ENCODE data around the gene HES1. TPM values are rescaled to one million over a fixed set of nuclear protein-coding genes. Genes with fewer than 3 reads are reported as not detected.

HES1 gene
- total and polyA plus RNA-seq, 8 donors = 4.7 to 101 (median 42.2) TPM

- H3K4me1 ChIP-seq = peaks cover 36 to 78% (median 74%) of the 10 kb centered on the region in 4 donors
- intact Hi-C loops (cut with DNase I; ENCODE audit: low total_unique reads) = loop anchor here (5.0 kb wide), 1 partner anchor 350 kb away; no protein-coding TSS in a partner anchor
- 0 to 1% (median 0%) methylated on average over 34 of the region's 34 CpGs for WGBS, 5 donors
Observed at GRCh38 chr3:194137008-194137505, 1.1 kb downstream of the HES1 start.

GRCh38 chr3:194137506-194138474, 1.8 kb downstream of the HES1 start:
- peak; percentile 77 to 84 for DNase-seq
- peak overlapping the region; percentile 62 to 72 (median 69) for H3K4me3 ChIP-seq
- TF ChIP-seq EP300 (IDR thresholded peaks at IDR 0.05) = no peak
- no peak for TF ChIP-seq POLR2A (IDR thresholded peaks at IDR 0.05)
- TF ChIP-seq POLR2AphosphoS5 (IDR thresholded peaks at IDR 0.05) = peak in 2 of 3 donors; percentile 53 to 70
- TF ChIP-seq CTCF (IDR thresholded peaks at IDR 0.05) = peak in 4 of 7 experiments; percentile 12 to 67 (median 28)
- peaks cover 42 to 79% (median 76%) of the 10 kb centered on the region in 4 donors for H3K4me1 ChIP-seq
- intact Hi-C loops (cut with DNase I; ENCODE audit: low total_unique reads) = loop anchor here (5.0 kb wide), 1 partner anchor 350 kb away; no protein-coding TSS in a partner anchor
- peaks cover 0 to 29% (median 0%) of the 10 kb centered on the region in 3 donors for H3K27me3 ChIP-seq
- no peaks in the 10 kb centered on the region for H3K36me3 ChIP-seq
- peak overlapping the region; percentile 90 to 99 (median 98) for H3K27ac ChIP-seq
- 3 to 7% (median 5%) methylated on average over 31 to 69 of the region's 69 CpGs for WGBS, 5 donors
- H3K9me3 ChIP-seq = no peaks in the 10 kb centered on the region

More at GRCh38 chr3:194137008-194137505, 1.1 kb downstream of the HES1 start:
- DNase-seq = peak; percentile 46 to 79
- Histone ChIP-seq H3K27ac (peak overlapping the region; percentile 90 to 99 (median 98)), H3K27me3 (peaks cover 0 to 29% (median 0%) of the 10 kb centered on the region in 3 donors), H3K36me3 (no peaks in the 10 kb centered on the region), H3K9me3 (no peaks in the 10 kb centered on the region), H3K4me3 (peak overlapping the region; percentile 62 to 72 (median 69))
- TF ChIP-seq POLR2AphosphoS5 (IDR thresholded peaks at IDR 0.05) (peak; percentile 34 to 47 (median 36)), EP300 (IDR thresholded peaks at IDR 0.05) (no peak)

GRCh38 chr3:194138732-194139070, 2.8 kb downstream of the HES1 start:
- 24 to 36% (median 28%) methylated on average over 4 of the region's 4 CpGs for WGBS, 5 donors
- intact Hi-C loops (cut with DNase I; ENCODE audit: low total_unique reads) = loop anchor here (5.0 kb wide), 1 partner anchor 351 kb away; no protein-coding TSS in a partner anchor
- Histone ChIP-seq H3K36me3 (no peaks in the 10 kb centered on the region), H3K9me3 (no peaks in the 10 kb centered on the region), H3K27ac (peak overlapping the region; percentile 85 to 99 (median 98)), H3K4me3 (peak overlapping the region; percentile 62 to 72 (median 69)), H3K27me3 (peaks cover 0 to 29% (median 0%) of the 10 kb centered on the region in 3 donors), H3K4me1 (peaks cover 35 to 73% (median 70%) of the 10 kb centered on the region in 4 donors)
- DNase-seq = peak in 1 of 2 donors; percentile 55
- TF ChIP-seq EP300 (IDR thresholded peaks at IDR 0.05) (no peak), POLR2A (IDR thresholded peaks at IDR 0.05) (no peak), POLR2AphosphoS5 (IDR thresholded peaks at IDR 0.05) (no peak), CTCF (IDR thresholded peaks at IDR 0.05) (no peak)

GRCh38 chr3:194139071-194139813, 3.3 kb downstream of the HES1 start:
- peak in 1 of 2 donors; percentile 78 for DNase-seq
- Histone ChIP-seq H3K27ac (peak overlapping the region; percentile 85 to 99 (median 98)), H3K27me3 (peaks cover 0 to 29% (median 0%) of the 10 kb centered on the region in 3 donors), H3K4me3 (peak overlapping the region in 3 of 4 donors; percentile 62 to 69 (median 69)), H3K4me1 (peaks cover 33 to 75% (median 69%) of the 10 kb centered on the region in 4 donors), H3K9me3 (no peaks in the 10 kb centered on the region), H3K36me3 (no peaks in the 10 kb centered on the region)
- WGBS, 5 donors = 9 to 15% (median 15%) methylated on average over 20 to 21 of the region's 21 CpGs
- TF ChIP-seq POLR2AphosphoS5 (IDR thresholded peaks at IDR 0.05) (peak in 1 of 3 donors; percentile 8), CTCF (IDR thresholded peaks at IDR 0.05) (no peak), POLR2A (IDR thresholded peaks at IDR 0.05) (no peak)
- intact Hi-C loops (cut with DNase I; ENCODE audit: low total_unique reads) = loop anchor here (5.0 kb wide), 1 partner anchor 352 kb away; no protein-coding TSS in a partner anchor
